Measurements from ENCODE around the gene CLEC20A.

Gene CLEC20A

GRCh38 chr1:178496410-178497135 lies at the start of gene CLEC20A:
Gene CLEC20A, minus strand, starts transcription at chr1:178496964. Its CDS starts 25 bp downstream, at chr1:178496939.
- DNase-seq (ENCODE audit: low spot score), result no peak

GRCh38 chr1:178544531-178544930 lies 47.8 kb upstream of the CLEC20A start:
- no peak for DNase-seq (ENCODE audit: low spot score)

- peak; percentile 86 for DNase-seq (ENCODE audit: low spot score)
Observed at GRCh38 chr1:178543290-178543607, 46.5 kb upstream of the CLEC20A start.

GRCh38 chr1:178542554-178543289 lies 46.0 kb upstream of the CLEC20A start:
- DNase-seq (ENCODE audit: low spot score), result peak; percentile 96

- no peak for DNase-seq (ENCODE audit: low spot score)
Observed at GRCh38 chr1:178541829-178542553, 45.2 kb upstream of the CLEC20A start.

- DNase-seq (ENCODE audit: low spot score), result no peak
Observed at GRCh38 chr1:178541379-178541778, 44.6 kb upstream of the CLEC20A start.

- no peak for DNase-seq (ENCODE audit: low spot score)
Observed at GRCh38 chr1:178540646-178541045, 43.9 kb upstream of the CLEC20A start.

- DNase-seq (ENCODE audit: low spot score), result no peak
Observed at GRCh38 chr1:178540204-178540603, 43.4 kb upstream of the CLEC20A start.

- no peak for DNase-seq (ENCODE audit: low spot score)
Observed at GRCh38 chr1:178539291-178539690, 42.5 kb upstream of the CLEC20A start.

- no peak for DNase-seq (ENCODE audit: low spot score)
Observed at GRCh38 chr1:178538192-178538916, 41.6 kb upstream of the CLEC20A start.

GRCh38 chr1:178537382-178538090 lies 40.8 kb upstream of the CLEC20A start:
- no peak for DNase-seq (ENCODE audit: low spot score)

- no peak for DNase-seq (ENCODE audit: low spot score)
Observed at GRCh38 chr1:178536844-178537371, 40.1 kb upstream of the CLEC20A start.

- DNase-seq (ENCODE audit: low spot score), result no peak
Observed at GRCh38 chr1:178536329-178536728, 39.6 kb upstream of the CLEC20A start.

GRCh38 chr1:178534137-178534868 lies 37.5 kb upstream of the CLEC20A start:
- no peak for DNase-seq (ENCODE audit: low spot score)

- DNase-seq (ENCODE audit: low spot score), result no peak
Observed at GRCh38 chr1:178533121-178533946, 36.6 kb upstream of the CLEC20A start.

GRCh38 chr1:178532392-178532791 lies 35.6 kb upstream of the CLEC20A start:
- DNase-seq (ENCODE audit: low spot score), result peak; percentile 84

- DNase-seq (ENCODE audit: low spot score), result no peak
Observed at GRCh38 chr1:178531887-178532286, 35.1 kb upstream of the CLEC20A start.

GRCh38 chr1:178530502-178530901 lies 33.7 kb upstream of the CLEC20A start:
- DNase-seq (ENCODE audit: low spot score), result no peak

GRCh38 chr1:178530037-178530402 lies 33.3 kb upstream of the CLEC20A start:
- no peak for DNase-seq (ENCODE audit: low spot score)

Data from NAMALWA (cell line).